ENCODE measurements around the gene SLC35B2.

The SLC35B2 gene

DNA sequence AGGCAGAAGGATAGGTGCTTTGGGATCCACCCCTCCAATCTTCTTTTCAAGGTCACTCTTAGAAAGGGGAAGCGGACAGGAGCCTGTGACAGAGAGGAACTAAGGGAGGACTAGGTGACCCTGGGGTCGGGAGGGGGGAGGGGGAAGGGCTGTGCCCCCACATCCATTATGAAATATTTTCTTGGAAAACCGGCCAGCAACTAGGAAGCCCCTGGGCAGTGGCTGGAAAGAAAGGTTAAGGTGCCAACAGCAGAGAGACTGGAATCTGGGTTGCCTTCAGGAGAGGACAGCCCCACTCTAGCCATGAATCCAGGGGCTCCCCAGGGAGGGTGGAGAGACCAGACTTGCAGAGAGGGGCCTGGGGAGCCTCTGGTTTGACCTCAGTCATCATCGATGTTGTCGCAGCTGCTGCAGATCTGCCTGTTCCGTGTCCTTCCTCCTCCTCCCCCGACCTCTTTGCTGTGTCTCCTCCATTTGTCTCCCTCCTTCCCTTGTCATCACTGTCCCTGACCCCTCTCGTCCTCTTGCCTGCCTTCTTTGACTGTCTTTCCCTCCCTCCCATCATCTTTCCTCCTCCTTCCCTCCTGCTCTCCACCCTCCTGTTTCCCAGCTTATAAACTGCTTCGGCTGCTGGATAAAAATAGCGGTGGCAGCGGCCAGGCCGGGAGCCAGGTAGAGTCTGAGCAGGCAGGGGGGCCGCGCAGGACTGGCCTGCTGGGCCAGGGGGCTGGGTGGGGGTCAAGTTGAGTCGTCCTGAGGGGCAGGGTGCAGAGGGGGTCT, 30.8 kb downstream of the SLC35B2 start:
- no peak overlapping the region for H3K4me3 ChIP-seq (ENCODE audit: low read depth, low read length)
- TF ChIP-seq, protein P1, sequence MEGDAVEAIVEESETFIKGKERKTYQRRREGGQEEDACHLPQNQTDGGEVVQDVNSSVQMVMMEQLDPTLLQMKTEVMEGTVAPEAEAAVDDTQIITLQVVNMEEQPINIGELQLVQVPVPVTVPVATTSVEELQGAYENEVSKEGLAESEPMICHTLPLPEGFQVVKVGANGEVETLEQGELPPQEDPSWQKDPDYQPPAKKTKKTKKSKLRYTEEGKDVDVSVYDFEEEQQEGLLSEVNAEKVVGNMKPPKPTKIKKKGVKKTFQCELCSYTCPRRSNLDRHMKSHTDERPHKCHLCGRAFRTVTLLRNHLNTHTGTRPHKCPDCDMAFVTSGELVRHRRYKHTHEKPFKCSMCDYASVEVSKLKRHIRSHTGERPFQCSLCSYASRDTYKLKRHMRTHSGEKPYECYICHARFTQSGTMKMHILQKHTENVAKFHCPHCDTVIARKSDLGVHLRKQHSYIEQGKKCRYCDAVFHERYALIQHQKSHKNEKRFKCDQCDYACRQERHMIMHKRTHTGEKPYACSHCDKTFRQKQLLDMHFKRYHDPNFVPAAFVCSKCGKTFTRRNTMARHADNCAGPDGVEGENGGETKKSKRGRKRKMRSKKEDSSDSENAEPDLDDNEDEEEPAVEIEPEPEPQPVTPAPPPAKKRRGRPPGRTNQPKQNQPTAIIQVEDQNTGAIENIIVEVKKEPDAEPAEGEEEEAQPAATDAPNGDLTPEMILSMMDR (conservative IDR thresholded peaks at IDR 0.05; ENCODE audit: low read depth, low read length) = no peak
- DNase-seq (ENCODE audit: low read depth) = no peak

DNA sequence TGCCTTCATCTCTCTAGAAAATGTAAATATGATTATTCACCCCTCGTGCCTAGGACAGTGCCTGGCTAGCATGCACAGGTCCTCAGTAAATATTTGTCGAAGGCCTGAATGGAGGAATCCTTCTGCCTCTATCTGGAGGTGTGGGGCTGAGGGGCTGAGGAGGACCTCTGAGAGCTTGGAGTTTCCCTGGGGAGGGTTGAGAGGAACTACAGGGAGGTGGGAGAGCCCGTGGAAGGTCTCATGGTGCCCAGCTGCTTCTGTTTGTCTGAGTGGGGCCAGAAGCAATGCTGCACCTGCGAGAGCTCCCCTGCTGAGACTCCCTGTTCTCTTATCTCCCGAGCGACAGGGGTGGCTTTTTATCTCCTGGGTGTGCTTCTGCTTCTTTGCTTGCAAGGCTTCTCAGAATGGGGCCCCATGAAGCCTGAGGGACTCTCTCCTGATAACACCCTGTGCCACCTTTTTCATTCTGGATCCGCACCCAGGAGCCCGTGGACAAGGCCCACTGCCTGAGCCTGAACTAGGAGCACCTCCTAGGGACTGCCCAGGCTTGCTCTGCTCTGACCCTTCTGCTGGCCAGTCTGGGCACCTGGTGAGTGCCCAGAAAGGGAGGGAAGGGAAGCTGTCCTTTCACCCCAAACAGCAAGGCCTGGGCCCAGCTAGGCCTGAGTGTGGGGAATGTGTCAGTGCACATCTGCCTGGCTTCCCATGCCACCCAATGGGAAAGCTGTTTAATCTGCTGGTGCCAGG, 31.6 kb downstream of the SLC35B2 start:
- TF ChIP-seq, protein P1 (conservative IDR thresholded peaks at IDR 0.05; ENCODE audit: low read depth, low read length) = no peak
- no peak overlapping the region for H3K4me3 ChIP-seq (ENCODE audit: low read depth, low read length)
- no peak for DNase-seq (ENCODE audit: low read depth)

DNA sequence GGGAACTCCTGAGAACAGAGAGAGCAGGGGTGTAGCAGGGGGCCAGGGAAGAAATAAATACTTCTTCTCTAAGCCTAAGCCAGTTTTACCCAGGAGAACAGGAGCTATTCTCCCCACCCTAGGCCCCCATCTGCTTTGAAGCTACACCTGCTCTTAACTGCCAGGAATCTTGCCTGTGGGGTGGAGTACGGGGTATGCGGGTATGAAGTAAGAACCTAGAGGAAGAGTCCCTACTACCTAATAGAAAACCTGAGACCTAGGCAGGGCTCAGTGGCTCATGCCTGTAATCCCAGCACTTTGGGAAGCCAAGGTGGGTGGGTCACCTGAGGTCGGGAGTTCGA, 32.4 kb downstream of the SLC35B2 start:
- TF ChIP-seq, protein P1 (conservative IDR thresholded peaks at IDR 0.05; ENCODE audit: low read depth, low read length) = no peak
- H3K4me3 ChIP-seq (ENCODE audit: low read depth, low read length) = no peak overlapping the region
- no peak for DNase-seq (ENCODE audit: low read depth)

DNA sequence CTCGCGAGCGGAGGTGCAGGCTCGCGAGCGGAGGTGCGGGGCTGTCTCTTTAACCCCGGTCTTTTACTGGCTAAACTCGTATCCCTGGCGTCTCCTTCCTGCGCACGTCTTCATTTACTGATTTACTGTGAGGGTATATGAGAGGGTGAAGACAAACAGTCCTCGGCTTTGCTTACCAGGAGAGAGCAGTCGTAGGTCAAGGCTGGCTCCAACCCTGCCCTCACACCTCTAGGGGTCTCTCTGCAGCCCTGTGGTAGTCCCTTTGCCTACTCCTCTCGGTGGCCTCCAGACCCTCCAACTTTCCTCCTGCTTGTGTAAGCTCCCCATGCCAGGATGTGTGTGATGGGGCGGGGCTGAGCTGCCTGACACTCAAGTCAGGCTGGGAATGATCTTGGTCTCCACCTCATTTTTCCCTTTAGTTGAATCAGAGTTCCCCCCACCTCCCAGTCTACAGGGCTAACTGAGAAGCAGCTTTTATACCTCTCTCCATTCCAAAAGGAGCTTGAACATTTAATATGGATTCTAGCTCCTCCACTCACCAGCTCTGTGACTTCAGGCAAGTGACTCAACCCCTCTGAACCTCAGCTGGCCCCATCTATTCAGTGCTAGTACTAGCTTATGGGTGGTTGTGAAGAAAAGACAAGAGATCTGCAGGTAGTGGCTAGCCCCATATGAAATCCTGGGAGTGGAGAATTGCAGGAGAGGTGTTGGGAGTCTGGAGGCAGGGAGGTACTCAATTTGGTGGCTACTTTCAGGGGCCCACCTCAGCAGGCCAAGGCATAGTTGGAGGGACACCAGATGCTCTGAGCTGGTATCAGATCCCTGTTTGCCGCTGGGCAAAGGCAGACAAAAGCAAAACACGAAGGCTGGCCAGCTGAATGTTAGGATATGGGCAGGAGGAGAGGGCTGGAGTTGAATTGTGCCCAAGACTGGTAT, 33.0 kb downstream of the SLC35B2 start:
- TF ChIP-seq, protein P1 (conservative IDR thresholded peaks at IDR 0.05; ENCODE audit: low read depth, low read length) = no peak
- peak overlapping the region; percentile 57 for H3K4me3 ChIP-seq (ENCODE audit: low read depth, low read length)
- no peak for DNase-seq (ENCODE audit: low read depth)

DNA sequence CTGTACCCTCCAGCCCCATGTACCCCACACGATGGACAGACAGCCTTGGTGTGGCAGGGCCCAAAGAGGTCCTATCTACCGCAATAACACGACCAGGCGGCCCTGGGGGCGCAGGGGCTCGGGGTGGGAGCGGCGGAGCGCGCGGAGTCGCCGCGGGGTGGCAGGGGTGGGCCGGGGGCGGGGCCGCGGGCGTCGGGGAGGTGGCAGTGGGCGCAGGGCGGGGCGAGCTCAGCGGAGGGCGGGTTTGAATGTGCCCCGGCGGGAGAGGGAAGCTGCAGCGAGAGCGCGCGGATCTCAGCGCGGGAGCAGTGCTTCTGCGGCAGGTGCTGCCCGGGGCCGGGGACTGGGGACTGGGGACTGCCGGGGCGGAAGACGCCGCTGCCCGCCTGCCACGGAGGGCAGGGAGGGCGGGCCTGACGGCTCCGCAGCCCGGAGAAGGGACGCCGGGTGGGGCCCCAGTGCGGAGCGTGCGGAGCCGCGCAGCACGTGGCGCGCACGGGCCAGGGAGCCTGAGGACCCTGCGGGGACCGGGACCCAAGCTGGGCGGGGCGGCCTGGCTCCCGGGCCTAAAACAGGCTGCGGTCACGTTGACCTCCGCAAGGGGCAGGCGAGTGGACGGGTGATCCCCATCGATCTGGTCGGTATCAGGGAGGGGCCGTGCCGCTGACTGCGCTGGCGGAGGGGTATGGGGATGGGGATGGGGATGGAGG, 33.9 kb downstream of the SLC35B2 start, which contains the start of gene SLC29A1:
TSS of gene SLC29A1 (plus strand) at position 277 of the 710 bp plus-strand sequence. CDS start 3,719 bp downstream, outside the sequence.
- peak; percentile 40 for DNase-seq (ENCODE audit: low read depth)
- TF ChIP-seq, protein P1 (conservative IDR thresholded peaks at IDR 0.05; ENCODE audit: low read depth, low read length) = peak; percentile 5
- H3K4me3 ChIP-seq (ENCODE audit: low read depth, low read length) = peak within 1 kb of the TSS; percentile 57

Data from choroid plexus epithelial cell (primary cell).